Effector memory CD8-positive, alpha-beta T cell (primary cell): ENCODE results near the gene ACTA2.

Experiments used
- ATAC-seq: fragments of 150-1000 bp; cut with Tn5 transposase; replicated peaks from 2 replicates; pipeline ENCODE4 v1.10.0; 2021; ENCODE audit warnings: mild to moderate bottlenecking, moderate library complexity
- DNase-seq, 3 experiments: peaks; one replicate each; pipeline ENCODE4 v3.0.0; 2021
- H3K27ac Mint-ChIP-seq, 2 donors: one replicate each; pipeline ENCODE4 v1.8.0; 2022; ENCODE audit warnings: mild to moderate bottlenecking in 2 of 2, mixed read lengths in 2 of 2, moderate library complexity in 2 of 2
- H3K27me3 Mint-ChIP-seq, 2 donors: one replicate each; pipeline ENCODE4 v1.8.0; 2022; ENCODE audit warnings: mixed read lengths in 2 of 2
- H3K36me3 Mint-ChIP-seq: one replicate; pipeline ENCODE4 v1.8.0; 2022; ENCODE audit warnings: mild to moderate bottlenecking, moderate library complexity, mixed read lengths; ENCODE audit not compliant: insufficient read depth
- H3K4me1 Mint-ChIP-seq, 2 donors: one replicate each; pipeline ENCODE4 v1.8.0; 2022; ENCODE audit warnings: low read depth in 2 of 2, mixed read lengths in 2 of 2
- H3K4me3 Mint-ChIP-seq, 2 donors: one replicate each; pipeline ENCODE4 v1.8.0; 2022; ENCODE audit warnings: mild to moderate bottlenecking in 2 of 2, mixed read lengths in 2 of 2, moderate library complexity in 2 of 2
- H3K9me3 Mint-ChIP-seq, 2 donors: one replicate each; pipeline ENCODE4 v1.8.0; 2022; ENCODE audit warnings: mixed read lengths in 2 of 2

The ACTA2 gene

DNA sequence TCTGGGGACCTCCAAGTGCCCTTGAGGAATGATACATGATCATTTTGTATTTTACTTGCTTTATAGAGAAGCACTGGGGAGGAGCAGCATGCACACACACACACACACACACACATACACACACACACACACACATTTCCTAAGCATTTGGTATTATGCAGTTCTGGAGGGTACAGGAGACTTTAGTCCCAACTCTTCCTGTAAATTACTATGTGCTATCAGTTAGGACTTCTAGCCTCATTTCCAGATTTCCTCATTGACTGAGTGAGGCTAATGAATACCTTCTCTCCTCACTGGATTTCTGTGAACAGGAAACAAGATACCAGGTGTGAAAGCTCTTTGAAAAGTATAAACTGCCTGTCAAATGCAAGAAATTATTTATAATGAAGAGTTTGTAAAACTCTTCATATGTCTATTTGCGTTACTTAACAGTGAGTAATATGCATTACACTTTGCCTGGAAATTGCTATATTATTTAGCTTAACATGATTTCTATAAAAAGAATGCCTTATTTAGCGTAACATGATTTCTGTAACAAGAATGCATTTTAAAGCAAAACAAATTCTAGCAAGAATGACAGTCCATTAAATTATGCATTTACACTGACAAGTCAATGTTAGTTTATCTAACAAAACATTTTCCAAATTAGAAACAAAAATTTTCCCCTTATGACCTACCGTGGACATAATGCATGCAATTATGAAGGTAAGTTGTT, 34.2 kb downstream of the ACTA2 start:
- H3K27me3 Mint-ChIP-seq, result no peaks in the 10 kb centered on the region
- H3K9me3 Mint-ChIP-seq, result no peaks in the 10 kb centered on the region
- no peaks in the 10 kb centered on the region for H3K4me1 Mint-ChIP-seq
- peaks cover 25% of the 10 kb centered on the region for H3K36me3 Mint-ChIP-seq
- no peak overlapping the region for H3K4me3 Mint-ChIP-seq
- DNase-seq, result no peak
- H3K27ac Mint-ChIP-seq, result peak overlapping the region in 1 of 2 donors; percentile 65
- no peak for ATAC-seq

DNA sequence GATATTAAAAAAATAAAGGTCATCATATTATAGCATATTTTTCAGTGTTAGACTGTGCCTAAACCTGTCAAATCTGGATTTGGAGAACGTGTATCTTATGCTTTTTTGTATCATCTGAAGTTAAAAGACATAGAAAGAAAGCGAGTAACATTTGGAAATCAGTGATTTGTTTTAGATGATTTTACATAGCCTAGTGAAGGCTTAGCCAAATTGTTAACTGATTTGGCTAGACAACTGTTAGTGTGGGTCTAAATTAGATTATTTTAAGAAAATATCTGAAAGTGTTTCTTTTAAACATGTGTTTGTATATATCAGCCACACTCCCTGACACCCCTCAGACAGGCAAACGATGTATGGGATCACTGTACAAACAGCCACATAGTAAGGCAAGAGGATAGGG, 35.6 kb downstream of the ACTA2 start:
- ATAC-seq (no peak), DNase-seq (no peak)
- no peaks in the 10 kb centered on the region for H3K27me3 Mint-ChIP-seq
- H3K36me3 Mint-ChIP-seq, result peaks cover 19% of the 10 kb centered on the region
- no peaks in the 10 kb centered on the region for H3K9me3 Mint-ChIP-seq
- H3K27ac Mint-ChIP-seq, result no peak overlapping the region
- H3K4me3 Mint-ChIP-seq, result no peak overlapping the region
- peaks cover 0 to 3% of the 10 kb centered on the region in 2 donors for H3K4me1 Mint-ChIP-seq

GRCh38 chr10:88916231-88916630, 36.3 kb downstream of the ACTA2 start:
- peaks cover 0 to 9% of the 10 kb centered on the region in 2 donors for H3K4me1 Mint-ChIP-seq
- peaks cover 23% of the 10 kb centered on the region for H3K36me3 Mint-ChIP-seq
- no peak for ATAC-seq
- H3K27me3 Mint-ChIP-seq, result no peaks in the 10 kb centered on the region
- no peak overlapping the region for H3K27ac Mint-ChIP-seq
- no peaks in the 10 kb centered on the region for H3K9me3 Mint-ChIP-seq
- no peak overlapping the region for H3K4me3 Mint-ChIP-seq
- DNase-seq, result no peak

DNA sequence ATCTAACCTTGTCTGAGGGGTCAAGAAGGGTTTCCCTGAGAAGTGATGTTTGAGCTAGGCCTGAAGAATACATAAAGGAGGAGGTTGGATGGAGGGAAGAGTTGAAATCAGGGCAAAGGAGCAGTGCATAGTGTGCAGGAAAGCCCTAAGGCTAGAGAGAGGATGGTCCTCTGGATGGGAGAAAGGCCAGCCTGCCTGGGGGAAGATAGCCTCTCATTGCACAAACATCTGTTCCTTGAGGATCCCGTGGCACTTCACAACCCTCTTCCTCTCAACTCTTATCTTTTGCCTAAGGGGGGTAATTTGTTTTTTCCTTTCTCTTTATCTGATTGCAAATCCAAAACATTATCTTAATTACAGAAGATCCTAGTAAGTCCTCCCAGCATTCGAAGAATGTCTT, 36.8 kb downstream of the ACTA2 start:
- Mint-ChIP-seq H3K27me3 (no peaks in the 10 kb centered on the region), H3K27ac (no peak overlapping the region), H3K9me3 (no peaks in the 10 kb centered on the region), H3K36me3 (peaks cover 24% of the 10 kb centered on the region), H3K4me3 (no peak overlapping the region), H3K4me1 (peaks cover 0 to 9% of the 10 kb centered on the region in 2 donors)
- DNase-seq (no peak), ATAC-seq (no peak)

DNA sequence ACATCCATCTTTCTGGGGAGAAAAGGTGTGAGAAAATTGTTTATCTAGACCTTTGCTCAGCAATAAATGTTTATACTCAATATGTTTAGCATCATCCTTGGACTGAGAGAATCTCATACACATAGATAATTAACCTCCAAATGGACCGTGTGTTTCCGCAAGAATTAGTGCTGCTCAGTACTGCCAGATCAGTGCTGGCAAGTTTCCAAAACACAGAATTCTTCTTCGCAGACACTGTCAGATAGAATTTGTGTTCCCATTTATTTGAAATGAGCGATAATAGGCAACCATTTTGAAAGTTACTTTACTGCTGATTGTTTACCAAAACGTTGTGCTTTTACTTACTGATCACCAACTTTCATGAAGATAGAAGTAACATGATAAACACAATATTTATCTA, 38.8 kb downstream of the ACTA2 start:
- Mint-ChIP-seq H3K27me3 (no peaks in the 10 kb centered on the region), H3K36me3 (peaks cover 29% of the 10 kb centered on the region), H3K4me1 (peaks cover 0 to 9% of the 10 kb centered on the region in 2 donors), H3K4me3 (no peak overlapping the region), H3K9me3 (no peaks in the 10 kb centered on the region), H3K27ac (no peak overlapping the region)
- ATAC-seq (no peak), DNase-seq (no peak)

GRCh38 chr10:88913127-88913526, 39.4 kb downstream of the ACTA2 start:
- no peak for ATAC-seq
- peaks cover 0 to 9% of the 10 kb centered on the region in 2 donors for H3K4me1 Mint-ChIP-seq
- H3K4me3 Mint-ChIP-seq, result no peak overlapping the region
- DNase-seq, result no peak
- peaks cover 32% of the 10 kb centered on the region for H3K36me3 Mint-ChIP-seq
- H3K27ac Mint-ChIP-seq, result no peak overlapping the region
- H3K27me3 Mint-ChIP-seq, result no peaks in the 10 kb centered on the region
- H3K9me3 Mint-ChIP-seq, result no peaks in the 10 kb centered on the region

DNA sequence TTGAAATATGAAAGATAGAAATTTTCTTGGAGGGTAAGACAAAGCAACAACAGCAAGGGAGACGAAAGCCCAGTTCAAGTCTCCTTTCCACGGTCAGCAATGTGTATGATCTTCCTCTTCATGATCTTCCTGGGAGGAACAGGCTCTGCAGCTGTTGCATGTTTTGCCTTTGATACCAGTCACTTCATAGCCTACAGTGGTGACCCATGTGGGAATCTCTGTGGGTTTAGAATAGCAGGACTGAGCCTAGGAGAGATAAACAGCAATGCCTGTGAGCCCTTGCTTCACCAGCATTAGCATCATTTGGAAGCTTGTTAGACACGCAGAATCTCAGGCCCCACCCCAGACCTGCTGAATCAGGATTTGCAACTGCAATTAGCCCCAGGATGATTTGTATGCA, 40.7 kb downstream of the ACTA2 start:
- H3K27ac Mint-ChIP-seq, result no peak overlapping the region
- ATAC-seq (no peak), DNase-seq (no peak)
- peaks cover 1 to 9% of the 10 kb centered on the region in 2 donors for H3K4me1 Mint-ChIP-seq
- no peaks in the 10 kb centered on the region for H3K9me3 Mint-ChIP-seq
- peaks cover 40% of the 10 kb centered on the region for H3K36me3 Mint-ChIP-seq
- H3K4me3 Mint-ChIP-seq, result no peak overlapping the region
- H3K27me3 Mint-ChIP-seq, result no peaks in the 10 kb centered on the region

GRCh38 chr10:88911116-88911515, 41.5 kb downstream of the ACTA2 start:
- no peaks in the 10 kb centered on the region for H3K9me3 Mint-ChIP-seq
- DNase-seq, result no peak
- H3K36me3 Mint-ChIP-seq, result peaks cover 35% of the 10 kb centered on the region
- H3K4me1 Mint-ChIP-seq, result peaks cover 2 to 9% of the 10 kb centered on the region in 2 donors
- ATAC-seq, result no peak
- no peak overlapping the region for H3K27ac Mint-ChIP-seq
- H3K4me3 Mint-ChIP-seq, result no peak overlapping the region
- no peaks in the 10 kb centered on the region for H3K27me3 Mint-ChIP-seq

DNA sequence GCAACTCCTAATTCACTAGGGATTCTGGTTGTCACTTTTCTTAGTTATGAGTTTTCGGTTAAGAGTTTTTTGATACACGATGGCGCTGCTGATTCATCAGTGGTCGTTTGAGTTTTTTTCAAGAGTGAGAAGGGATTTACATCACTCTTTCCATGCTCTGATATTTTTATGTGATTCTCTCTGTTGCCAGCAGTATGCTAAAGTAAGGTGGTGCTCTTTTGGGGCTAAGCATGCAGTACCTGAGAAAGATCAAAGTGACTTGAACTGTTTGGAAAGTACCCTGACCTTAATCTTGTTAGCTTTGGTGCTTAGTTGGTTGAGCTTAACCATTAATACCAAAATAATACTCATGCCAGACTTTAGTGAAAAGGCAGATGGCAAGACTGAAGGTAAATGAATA, 44.4 kb downstream of the ACTA2 start:
- DNase-seq (no peak), ATAC-seq (no peak)
- no peaks in the 10 kb centered on the region for H3K9me3 Mint-ChIP-seq
- H3K4me3 Mint-ChIP-seq, result no peak overlapping the region
- H3K4me1 Mint-ChIP-seq, result peaks cover 2 to 9% of the 10 kb centered on the region in 2 donors
- no peak overlapping the region for H3K27ac Mint-ChIP-seq
- H3K36me3 Mint-ChIP-seq, result peaks cover 56% of the 10 kb centered on the region
- no peaks in the 10 kb centered on the region for H3K27me3 Mint-ChIP-seq

DNA sequence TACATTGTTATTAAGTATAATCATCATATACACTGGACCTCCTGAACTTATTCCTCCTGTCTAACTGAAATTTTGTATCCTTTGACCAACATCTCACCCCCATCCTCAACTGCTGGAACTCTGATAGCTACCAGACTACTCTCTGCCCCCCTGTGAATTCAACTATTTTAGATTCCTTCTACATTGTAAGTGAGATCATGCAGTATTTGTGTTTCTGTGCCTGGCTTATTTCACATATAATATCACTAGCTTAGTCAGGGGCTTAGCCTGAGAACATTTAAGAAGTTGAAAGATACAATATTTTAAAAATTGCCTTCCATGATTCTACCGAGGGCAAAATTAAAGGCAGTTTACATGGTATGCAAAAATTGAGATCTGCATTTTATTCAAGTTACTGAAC, 45.7 kb downstream of the ACTA2 start:
- Mint-ChIP-seq H3K27me3 (no peaks in the 10 kb centered on the region), H3K4me3 (no peak overlapping the region), H3K4me1 (peaks cover 2 to 6% of the 10 kb centered on the region in 2 donors), H3K27ac (peak overlapping the region in 1 of 2 donors; percentile 44), H3K36me3 (peaks cover 63% of the 10 kb centered on the region), H3K9me3 (no peaks in the 10 kb centered on the region)
- ATAC-seq, result no peak
- no peak for DNase-seq

DNA sequence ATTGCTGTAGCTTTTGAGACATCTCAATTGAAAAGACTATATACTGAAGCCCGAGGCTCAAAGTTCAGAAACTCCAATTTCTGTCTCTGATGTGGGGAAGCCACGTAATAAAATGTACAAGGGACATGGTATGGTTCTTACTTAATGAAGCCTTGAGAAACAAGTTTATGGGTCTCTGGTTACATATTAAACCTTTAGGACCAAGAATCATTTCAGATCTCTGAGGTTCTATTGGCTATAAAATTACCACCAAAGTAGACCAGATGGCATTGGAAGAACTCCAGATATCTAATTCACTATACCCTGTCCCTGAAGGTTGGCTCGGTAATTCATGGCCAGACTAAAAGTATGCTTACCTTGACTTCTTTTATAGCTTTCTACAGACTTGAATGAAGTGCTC, 48.9 kb downstream of the ACTA2 start:
- Mint-ChIP-seq H3K27ac (no peak overlapping the region), H3K4me1 (peaks cover 18% of the 10 kb centered on the region in 2 donors), H3K36me3 (peaks cover 47% of the 10 kb centered on the region), H3K9me3 (no peaks in the 10 kb centered on the region), H3K4me3 (no peak overlapping the region), H3K27me3 (no peaks in the 10 kb centered on the region)
- ATAC-seq (no peak), DNase-seq (no peak)

GRCh38 chr10:88901984-88902789, 50.4 kb downstream of the ACTA2 start:
- Mint-ChIP-seq H3K4me3 (no peak overlapping the region), H3K27me3 (no peaks in the 10 kb centered on the region), H3K27ac (peak overlapping the region; percentile 38 to 92), H3K9me3 (no peaks in the 10 kb centered on the region), H3K4me1 (peaks cover 25 to 31% of the 10 kb centered on the region in 2 donors), H3K36me3 (peaks cover 40% of the 10 kb centered on the region)
- DNase-seq (no peak), ATAC-seq (no peak)

GRCh38 chr10:88901206-88901983, 51.2 kb downstream of the ACTA2 start:
- DNase-seq, result no peak
- ATAC-seq, result peak; percentile 55
- H3K9me3 Mint-ChIP-seq, result no peaks in the 10 kb centered on the region
- H3K27ac Mint-ChIP-seq, result peak overlapping the region; percentile 38 to 92
- peaks cover 31 to 39% of the 10 kb centered on the region in 2 donors for H3K4me1 Mint-ChIP-seq
- peaks cover 37% of the 10 kb centered on the region for H3K36me3 Mint-ChIP-seq
- no peak overlapping the region for H3K4me3 Mint-ChIP-seq
- no peaks in the 10 kb centered on the region for H3K27me3 Mint-ChIP-seq
